WTC11 (cell line): Measurements from ENCODE around the gene NFATC2. TPM values are rescaled to one million over a fixed set of nuclear protein-coding genes. Genes with fewer than 3 reads are reported as not detected.

Source experiments
- ATAC-seq: fragments of 200-7000 bp; cut with Tn5 transposase; 2 replicates; pipeline ENCODE4 v1.10.0; 2021; ENCODE audit warnings: mild to moderate bottlenecking, moderate library complexity
- CTCF ChIA-PET: fragments of 300-600 bp; sonication (Branson Sonifier 250); formaldehyde crosslinking; loops from one replicate; lab custom pipeline; 2021; ENCODE audit warnings: antibody characterized with exemption; lab: Charles Lee
- POLR2A ChIA-PET: fragments of 350-600 bp; sonication (Branson Sonifier 250); formaldehyde crosslinking; loops from one replicate; lab custom pipeline; 2021; ENCODE audit warnings: antibody characterized with exemption; lab: Charles Lee
- DNase-seq: peaks from one replicate; pipeline ENCODE4 v3.0.0; 2021; ENCODE audit warnings: low spot score
- H3K27ac Mint-ChIP-seq: 2 replicates; pipeline ENCODE4 v1.8.0; 2021; ENCODE audit warnings: mixed read lengths
- H3K27me3 Mint-ChIP-seq: 2 replicates; pipeline ENCODE4 v1.8.0; 2021; ENCODE audit warnings: low read depth, mild to moderate bottlenecking, moderate library complexity, mixed read lengths
- H3K36me3 Mint-ChIP-seq: 2 replicates; pipeline ENCODE4 v1.8.0; 2021; ENCODE audit warnings: mixed read lengths
- H3K4me1 Mint-ChIP-seq: 2 replicates; pipeline ENCODE4 v1.8.0; 2022; ENCODE audit warnings: mixed read lengths
- H3K4me3 Mint-ChIP-seq: 2 replicates; pipeline ENCODE4 v1.8.0; 2021; ENCODE audit warnings: mild to moderate bottlenecking, moderate library complexity, mixed read lengths
- H3K9me3 Mint-ChIP-seq: 2 replicates; pipeline ENCODE4 v1.8.0; 2021; ENCODE audit warnings: mixed read lengths
- ATF1 ChIP-seq: sonication (generic); formaldehyde crosslinking; IDR thresholded peaks from 2 replicates; pipeline ENCODE4 v1.8.1; 2023; ENCODE audit warnings: mild to moderate bottlenecking, moderate library complexity, missing genetic modification reagents
- CREB1 ChIP-seq: sonication (generic); formaldehyde crosslinking; IDR thresholded peaks from 2 replicates; pipeline ENCODE4 v1.8.0; 2023; ENCODE audit warnings: mild to moderate bottlenecking, missing genetic modification reagents
- EMX1 ChIP-seq: fragments of 250-450 bp; sonication (Bioruptor Pico); IDR thresholded peaks from 2 replicates; pipeline ENCODE4 v1.8.0; 2021; ENCODE audit warnings: mild to moderate bottlenecking
- HMGA2 ChIP-seq: fragments of 250-450 bp; sonication (Bioruptor Pico); IDR thresholded peaks from 2 replicates; pipeline ENCODE4 v1.4.0; 2021; ENCODE audit warnings: mild to moderate bottlenecking, moderate library complexity
- IRF2 ChIP-seq: sonication (generic); formaldehyde crosslinking; IDR thresholded peaks from 2 replicates; pipeline ENCODE4 v1.8.0; 2022; ENCODE audit warnings: low read depth, missing genetic modification reagents, borderline replicate concordance
- JUN ChIP-seq: sonication (generic); formaldehyde crosslinking; IDR thresholded peaks from 2 replicates; pipeline ENCODE4 v1.8.0; 2023; ENCODE audit warnings: mild to moderate bottlenecking, missing genetic modification reagents
- NR3C1 ChIP-seq: sonication (generic); formaldehyde crosslinking; conservative IDR thresholded peaks from 2 replicates; pipeline ENCODE4 v1.8.1; 2023; ENCODE audit warnings: low read depth, mild to moderate bottlenecking, missing genetic modification reagents
- OVOL2 ChIP-seq: fragments of 250-450 bp; sonication (Bioruptor Pico); IDR thresholded peaks from 2 replicates; pipeline ENCODE4 v1.9.0; 2021; ENCODE audit warnings: mild to moderate bottlenecking, borderline replicate concordance
- RELA ChIP-seq: sonication (generic); formaldehyde crosslinking; IDR thresholded peaks from 2 replicates; pipeline ENCODE4 v1.8.1; 2022; ENCODE audit warnings: missing genetic modification reagents, mild to moderate bottlenecking, borderline replicate concordance
- RORB ChIP-seq: fragments of 250-450 bp; sonication (Bioruptor Pico); IDR thresholded peaks from 2 replicates; pipeline ENCODE4 v1.9.0; 2021; ENCODE audit warnings: mild to moderate bottlenecking
- SMAD3 ChIP-seq: sonication (generic); formaldehyde crosslinking; IDR thresholded peaks from 2 replicates; pipeline ENCODE4 v1.8.0; 2022; ENCODE audit warnings: missing genetic modification reagents, mild to moderate bottlenecking, borderline replicate concordance
- TEAD4 ChIP-seq: sonication (generic); formaldehyde crosslinking; IDR thresholded peaks from 2 replicates; pipeline ENCODE4 v1.8.0; 2022; ENCODE audit warnings: mild to moderate bottlenecking, missing genetic modification reagents
- ZNF232 ChIP-seq: sonication (generic); formaldehyde crosslinking; IDR thresholded peaks from 2 replicates; pipeline ENCODE4 v1.8.0; 2022; ENCODE audit warnings: mild to moderate bottlenecking, missing genetic modification reagents
- ZNF416 ChIP-seq: fragments of 250-450 bp; sonication (Bioruptor Pico); IDR thresholded peaks from 2 replicates; pipeline ENCODE4 v1.9.0; 2021; ENCODE audit warnings: mild to moderate bottlenecking, inconsistent platforms
- ZNF423 ChIP-seq: fragments of 250-450 bp; sonication (Bioruptor Pico); IDR thresholded peaks from 2 replicates; pipeline ENCODE4 v2.1.2; 2022; ENCODE audit warnings: mild to moderate bottlenecking, moderate library complexity
- total RNA-seq: library from RNA; stranded (reverse); gene quantifications from 3 replicates; pipeline ENCODE4 v1.2.3, GENCODE V29; 2021
- TF ChIP-seq, protein P1 (sequence below): sonication (generic); formaldehyde crosslinking; IDR thresholded peaks from 2 replicates; pipeline ENCODE4 v1.8.0; 2022; ENCODE audit warnings: mild to moderate bottlenecking, missing genetic modification reagents
- TF ChIP-seq, protein P2 (sequence below): sonication (generic); formaldehyde crosslinking; IDR thresholded peaks from 2 replicates; pipeline ENCODE4 v1.8.1; 2023; ENCODE audit warnings: mild to moderate bottlenecking, missing genetic modification reagents, moderate library complexity
- TF ChIP-seq, protein P3 (sequence below): sonication (generic); formaldehyde crosslinking; IDR thresholded peaks from 2 replicates; pipeline ENCODE4 v1.8.1; 2022; ENCODE audit warnings: missing genetic modification reagents, borderline replicate concordance
- TF ChIP-seq, protein P4 (sequence below): sonication (generic); formaldehyde crosslinking; IDR thresholded peaks from 2 replicates; pipeline ENCODE4 v1.8.0; 2022; ENCODE audit warnings: mild to moderate bottlenecking, missing genetic modification reagents
- TF ChIP-seq, protein P5 (sequence below): fragments of 250-450 bp; sonication (Bioruptor Pico); IDR thresholded peaks from 2 replicates; pipeline ENCODE4 v1.9.0; 2021; ENCODE audit warnings: mild to moderate bottlenecking
- TF ChIP-seq, protein P6 (sequence below): sonication (generic); formaldehyde crosslinking; IDR thresholded peaks from 2 replicates; pipeline ENCODE4 v1.8.0; 2022; ENCODE audit warnings: mild to moderate bottlenecking, missing genetic modification reagents
- TF ChIP-seq, protein P7 (sequence below): sonication (generic); formaldehyde crosslinking; conservative IDR thresholded peaks from 2 replicates; pipeline ENCODE4 v1.8.1; 2023; ENCODE audit warnings: mild to moderate bottlenecking, low read depth, missing genetic modification reagents, moderate library complexity
- TF ChIP-seq, protein P8 (sequence below): fragments of 250-450 bp; sonication (Bioruptor Pico); IDR thresholded peaks from 2 replicates; pipeline ENCODE4 v1.9.0; 2021; ENCODE audit warnings: mild to moderate bottlenecking

Gene NFATC2
- total RNA-seq, 1 experiment from 2014 or later = 1.7 TPM

DNA sequence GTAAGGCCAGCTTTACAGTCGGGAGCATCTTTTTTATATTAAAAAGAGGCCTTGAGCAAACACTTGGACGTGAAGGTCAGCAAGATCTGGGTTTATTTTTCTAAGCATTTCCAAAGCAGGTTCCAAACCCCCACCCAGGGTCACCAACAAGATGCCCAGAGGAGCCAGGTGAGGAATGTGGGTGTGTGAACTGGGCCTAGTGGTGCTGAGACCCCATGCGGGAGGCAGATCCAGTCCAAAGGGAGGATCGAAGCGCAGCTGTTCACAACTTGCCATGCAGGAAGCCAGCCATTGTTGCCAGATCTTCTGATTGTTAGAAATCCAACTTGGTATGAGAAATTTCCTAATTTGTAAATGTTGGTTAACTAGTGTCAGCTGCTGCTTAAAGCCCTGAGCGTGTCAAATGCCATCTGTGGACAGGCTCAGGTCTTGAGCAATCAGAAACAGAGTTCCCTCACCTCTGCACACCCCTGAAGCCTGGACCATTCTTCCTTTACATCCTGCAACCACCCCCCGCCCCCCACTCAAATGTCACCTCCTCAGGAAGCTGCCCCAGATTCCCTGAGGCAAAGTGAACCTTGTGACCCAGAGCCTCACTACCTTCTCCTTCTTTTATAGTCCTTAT, 46.5 kb downstream of the NFATC2 start:
- H3K27me3 Mint-ChIP-seq = no peaks in the 10 kb centered on the region
- CTCF ChIA-PET = no interaction called here
- ATAC-seq = no peak
- peaks cover 3% of the 10 kb centered on the region; the same call in 1 of the 2 replicates for H3K9me3 Mint-ChIP-seq
- no peak overlapping the region for H3K27ac Mint-ChIP-seq
- peaks cover 13% of the 10 kb centered on the region for H3K4me1 Mint-ChIP-seq
- TF ChIP-seq, protein P1, sequence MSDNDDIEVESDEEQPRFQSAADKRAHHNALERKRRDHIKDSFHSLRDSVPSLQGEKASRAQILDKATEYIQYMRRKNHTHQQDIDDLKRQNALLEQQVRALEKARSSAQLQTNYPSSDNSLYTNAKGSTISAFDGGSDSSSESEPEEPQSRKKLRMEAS (CRISPR knock-in tag) = no peak
- no peak for TF ChIP-seq RORB
- TF ChIP-seq ZNF416 (CRISPR knock-in tag) = no peak
- no peak for TF ChIP-seq OVOL2
- TF ChIP-seq SMAD3 (CRISPR knock-in tag) = no peak
- TF ChIP-seq, protein P2, sequence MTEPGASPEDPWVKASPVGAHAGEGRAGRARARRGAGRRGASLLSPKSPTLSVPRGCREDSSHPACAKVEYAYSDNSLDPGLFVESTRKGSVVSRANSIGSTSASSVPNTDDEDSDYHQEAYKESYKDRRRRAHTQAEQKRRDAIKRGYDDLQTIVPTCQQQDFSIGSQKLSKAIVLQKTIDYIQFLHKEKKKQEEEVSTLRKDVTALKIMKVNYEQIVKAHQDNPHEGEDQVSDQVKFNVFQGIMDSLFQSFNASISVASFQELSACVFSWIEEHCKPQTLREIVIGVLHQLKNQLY (CRISPR knock-in tag) = no peak
- TF ChIP-seq TEAD4 (CRISPR knock-in tag) = no peak
- TF ChIP-seq, protein P3, sequence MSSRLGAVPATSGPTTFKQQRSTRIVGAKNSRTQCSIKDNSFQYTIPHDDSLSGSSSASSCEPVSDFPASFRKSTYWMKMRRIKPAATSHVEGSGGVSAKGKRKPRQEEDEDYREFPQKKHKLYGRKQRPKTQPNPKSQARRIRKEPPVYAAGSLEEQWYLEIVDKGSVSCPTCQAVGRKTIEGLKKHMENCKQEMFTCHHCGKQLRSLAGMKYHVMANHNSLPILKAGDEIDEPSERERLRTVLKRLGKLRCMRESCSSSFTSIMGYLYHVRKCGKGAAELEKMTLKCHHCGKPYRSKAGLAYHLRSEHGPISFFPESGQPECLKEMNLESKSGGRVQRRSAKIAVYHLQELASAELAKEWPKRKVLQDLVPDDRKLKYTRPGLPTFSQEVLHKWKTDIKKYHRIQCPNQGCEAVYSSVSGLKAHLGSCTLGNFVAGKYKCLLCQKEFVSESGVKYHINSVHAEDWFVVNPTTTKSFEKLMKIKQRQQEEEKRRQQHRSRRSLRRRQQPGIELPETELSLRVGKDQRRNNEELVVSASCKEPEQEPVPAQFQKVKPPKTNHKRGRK (CRISPR knock-in tag) = no peak
- TF ChIP-seq ZNF232 = no peak
- TF ChIP-seq, protein P4, sequence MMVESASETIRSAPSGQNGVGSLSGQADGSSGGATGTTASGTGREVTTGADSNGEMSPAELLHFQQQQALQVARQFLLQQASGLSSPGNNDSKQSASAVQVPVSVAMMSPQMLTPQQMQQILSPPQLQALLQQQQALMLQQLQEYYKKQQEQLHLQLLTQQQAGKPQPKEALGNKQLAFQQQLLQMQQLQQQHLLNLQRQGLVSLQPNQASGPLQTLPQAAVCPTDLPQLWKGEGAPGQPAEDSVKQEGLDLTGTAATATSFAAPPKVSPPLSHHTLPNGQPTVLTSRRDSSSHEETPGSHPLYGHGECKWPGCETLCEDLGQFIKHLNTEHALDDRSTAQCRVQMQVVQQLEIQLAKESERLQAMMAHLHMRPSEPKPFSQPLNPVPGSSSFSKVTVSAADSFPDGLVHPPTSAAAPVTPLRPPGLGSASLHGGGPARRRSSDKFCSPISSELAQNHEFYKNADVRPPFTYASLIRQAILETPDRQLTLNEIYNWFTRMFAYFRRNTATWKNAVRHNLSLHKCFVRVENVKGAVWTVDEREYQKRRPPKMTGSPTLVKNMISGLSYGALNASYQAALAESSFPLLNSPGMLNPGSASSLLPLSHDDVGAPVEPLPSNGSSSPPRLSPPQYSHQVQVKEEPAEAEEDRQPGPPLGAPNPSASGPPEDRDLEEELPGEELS (CRISPR knock-in tag) = no peak
- no peak for TF ChIP-seq ZNF423
- TF ChIP-seq CREB1 (CRISPR knock-in tag) = no peak
- no peak for TF ChIP-seq NR3C1 (CRISPR knock-in tag)
- TF ChIP-seq, protein P5, sequence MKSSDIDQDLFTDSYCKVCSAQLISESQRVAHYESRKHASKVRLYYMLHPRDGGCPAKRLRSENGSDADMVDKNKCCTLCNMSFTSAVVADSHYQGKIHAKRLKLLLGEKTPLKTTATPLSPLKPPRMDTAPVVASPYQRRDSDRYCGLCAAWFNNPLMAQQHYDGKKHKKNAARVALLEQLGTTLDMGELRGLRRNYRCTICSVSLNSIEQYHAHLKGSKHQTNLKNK (CRISPR knock-in tag) = no peak
- no peak for TF ChIP-seq RELA (CRISPR knock-in tag)
- TF ChIP-seq, all 79 proteins: peak for 0
- POLR2A ChIA-PET = no interaction called here
- H3K4me3 Mint-ChIP-seq = no peak overlapping the region
- no peaks in the 10 kb centered on the region for H3K36me3 Mint-ChIP-seq
- no peak for DNase-seq

DNA sequence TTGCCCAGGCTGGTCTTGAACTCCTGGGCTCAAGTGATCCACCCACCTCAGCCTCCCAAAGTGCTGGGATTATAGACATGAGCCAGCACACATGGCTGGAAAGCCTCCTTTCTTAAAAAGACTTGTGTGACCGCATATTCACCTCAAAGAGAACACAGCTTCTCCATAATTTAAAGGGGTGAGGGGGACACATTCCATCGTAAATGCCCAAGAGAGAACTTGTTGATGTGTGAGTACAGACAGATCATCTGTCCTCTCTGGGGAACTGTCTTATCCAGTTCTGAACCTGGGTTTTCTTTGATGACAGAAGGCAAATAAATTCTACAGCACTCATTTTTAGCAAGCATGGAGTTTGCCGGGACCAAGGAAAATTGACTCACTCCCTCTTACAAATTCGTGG, 47.2 kb downstream of the NFATC2 start:
- DNase-seq = no peak
- POLR2A ChIA-PET = no interaction called here
- Mint-ChIP-seq H3K27ac (no peak overlapping the region), H3K36me3 (no peaks in the 10 kb centered on the region), H3K4me1 (peaks cover 13% of the 10 kb centered on the region), H3K9me3 (peaks cover 3% of the 10 kb centered on the region; the same call in 1 of the 2 replicates), H3K27me3 (no peaks in the 10 kb centered on the region), H3K4me3 (no peak overlapping the region)
- ATAC-seq = no peak
- CTCF ChIA-PET = no interaction called here
- TF ChIP-seq IRF2 (CRISPR knock-in tag) = no peak
- no peak for TF ChIP-seq HMGA2 (CRISPR knock-in tag)
- TF ChIP-seq, protein P6, sequence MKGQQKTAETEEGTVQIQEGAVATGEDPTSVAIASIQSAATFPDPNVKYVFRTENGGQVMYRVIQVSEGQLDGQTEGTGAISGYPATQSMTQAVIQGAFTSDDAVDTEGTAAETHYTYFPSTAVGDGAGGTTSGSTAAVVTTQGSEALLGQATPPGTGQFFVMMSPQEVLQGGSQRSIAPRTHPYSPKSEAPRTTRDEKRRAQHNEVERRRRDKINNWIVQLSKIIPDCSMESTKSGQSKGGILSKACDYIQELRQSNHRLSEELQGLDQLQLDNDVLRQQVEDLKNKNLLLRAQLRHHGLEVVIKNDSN (CRISPR knock-in tag) = no peak
- TF ChIP-seq, protein P7, sequence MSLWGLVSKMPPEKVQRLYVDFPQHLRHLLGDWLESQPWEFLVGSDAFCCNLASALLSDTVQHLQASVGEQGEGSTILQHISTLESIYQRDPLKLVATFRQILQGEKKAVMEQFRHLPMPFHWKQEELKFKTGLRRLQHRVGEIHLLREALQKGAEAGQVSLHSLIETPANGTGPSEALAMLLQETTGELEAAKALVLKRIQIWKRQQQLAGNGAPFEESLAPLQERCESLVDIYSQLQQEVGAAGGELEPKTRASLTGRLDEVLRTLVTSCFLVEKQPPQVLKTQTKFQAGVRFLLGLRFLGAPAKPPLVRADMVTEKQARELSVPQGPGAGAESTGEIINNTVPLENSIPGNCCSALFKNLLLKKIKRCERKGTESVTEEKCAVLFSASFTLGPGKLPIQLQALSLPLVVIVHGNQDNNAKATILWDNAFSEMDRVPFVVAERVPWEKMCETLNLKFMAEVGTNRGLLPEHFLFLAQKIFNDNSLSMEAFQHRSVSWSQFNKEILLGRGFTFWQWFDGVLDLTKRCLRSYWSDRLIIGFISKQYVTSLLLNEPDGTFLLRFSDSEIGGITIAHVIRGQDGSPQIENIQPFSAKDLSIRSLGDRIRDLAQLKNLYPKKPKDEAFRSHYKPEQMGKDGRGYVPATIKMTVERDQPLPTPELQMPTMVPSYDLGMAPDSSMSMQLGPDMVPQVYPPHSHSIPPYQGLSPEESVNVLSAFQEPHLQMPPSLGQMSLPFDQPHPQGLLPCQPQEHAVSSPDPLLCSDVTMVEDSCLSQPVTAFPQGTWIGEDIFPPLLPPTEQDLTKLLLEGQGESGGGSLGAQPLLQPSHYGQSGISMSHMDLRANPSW (CRISPR knock-in tag) = no peak
- TF ChIP-seq JUN (CRISPR knock-in tag) = no peak
- no peak for TF ChIP-seq ATF1 (CRISPR knock-in tag)
- TF ChIP-seq, protein P8, sequence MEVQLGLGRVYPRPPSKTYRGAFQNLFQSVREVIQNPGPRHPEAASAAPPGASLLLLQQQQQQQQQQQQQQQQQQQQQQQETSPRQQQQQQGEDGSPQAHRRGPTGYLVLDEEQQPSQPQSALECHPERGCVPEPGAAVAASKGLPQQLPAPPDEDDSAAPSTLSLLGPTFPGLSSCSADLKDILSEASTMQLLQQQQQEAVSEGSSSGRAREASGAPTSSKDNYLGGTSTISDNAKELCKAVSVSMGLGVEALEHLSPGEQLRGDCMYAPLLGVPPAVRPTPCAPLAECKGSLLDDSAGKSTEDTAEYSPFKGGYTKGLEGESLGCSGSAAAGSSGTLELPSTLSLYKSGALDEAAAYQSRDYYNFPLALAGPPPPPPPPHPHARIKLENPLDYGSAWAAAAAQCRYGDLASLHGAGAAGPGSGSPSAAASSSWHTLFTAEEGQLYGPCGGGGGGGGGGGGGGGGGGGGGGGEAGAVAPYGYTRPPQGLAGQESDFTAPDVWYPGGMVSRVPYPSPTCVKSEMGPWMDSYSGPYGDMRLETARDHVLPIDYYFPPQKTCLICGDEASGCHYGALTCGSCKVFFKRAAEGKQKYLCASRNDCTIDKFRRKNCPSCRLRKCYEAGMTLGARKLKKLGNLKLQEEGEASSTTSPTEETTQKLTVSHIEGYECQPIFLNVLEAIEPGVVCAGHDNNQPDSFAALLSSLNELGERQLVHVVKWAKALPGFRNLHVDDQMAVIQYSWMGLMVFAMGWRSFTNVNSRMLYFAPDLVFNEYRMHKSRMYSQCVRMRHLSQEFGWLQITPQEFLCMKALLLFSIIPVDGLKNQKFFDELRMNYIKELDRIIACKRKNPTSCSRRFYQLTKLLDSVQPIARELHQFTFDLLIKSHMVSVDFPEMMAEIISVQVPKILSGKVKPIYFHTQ = no peak
- TF ChIP-seq, protein P1 (CRISPR knock-in tag) = no peak
- TF ChIP-seq ZNF416 (CRISPR knock-in tag) = no peak
- TF ChIP-seq EMX1 = no peak
